ENCODE data around the gene CLEC11A.

Gene CLEC11A

DNA sequence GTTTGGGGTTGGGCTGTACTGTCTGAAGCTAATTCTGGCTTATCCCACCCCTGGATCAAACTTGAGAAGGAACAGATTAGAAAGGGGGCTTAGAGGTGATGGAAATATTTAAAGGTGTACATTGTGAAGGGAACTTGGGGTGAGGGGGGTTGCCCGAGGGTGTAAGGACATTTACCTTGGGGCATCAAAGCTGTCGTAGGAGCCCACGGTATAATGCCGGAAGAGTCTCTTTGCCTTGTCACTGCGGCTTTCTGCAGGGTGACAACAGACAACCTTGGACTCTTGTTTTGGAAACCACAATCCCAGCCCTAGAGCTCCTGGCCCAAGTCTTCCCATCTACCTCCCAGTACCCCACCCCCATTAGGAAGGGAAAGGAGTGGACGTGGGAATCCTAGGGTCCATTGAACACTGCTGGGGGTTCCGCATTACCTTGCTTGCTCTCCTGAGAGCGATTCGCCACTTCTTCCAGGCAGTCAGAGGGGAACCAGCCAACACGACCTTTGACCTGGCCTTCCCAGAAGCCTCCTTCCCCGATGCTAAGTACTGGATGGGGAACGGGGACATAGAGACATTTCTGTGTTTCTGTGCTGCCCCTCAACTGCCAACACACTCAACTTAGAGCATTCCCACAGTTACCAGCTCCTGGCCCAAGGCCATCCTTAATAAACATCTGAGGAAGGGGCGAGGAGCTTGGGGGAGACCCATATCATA lies 25.6 kb upstream of the CLEC11A start:
- H3K4me1 Mint-ChIP-seq (ENCODE audit: low read depth) = no peaks in the 10 kb centered on the region
- H3K9me3 Mint-ChIP-seq = no peaks in the 10 kb centered on the region
- H3K27me3 Mint-ChIP-seq = peaks cover 61% of the 10 kb centered on the region
- no peak overlapping the region for H3K27ac Mint-ChIP-seq
- H3K4me3 Mint-ChIP-seq = no peak overlapping the region
- intact Hi-C loops (cut with micrococcal nuclease) = no loop called here
- no peaks in the 10 kb centered on the region for H3K36me3 Mint-ChIP-seq (ENCODE audit: low read depth)

DNA sequence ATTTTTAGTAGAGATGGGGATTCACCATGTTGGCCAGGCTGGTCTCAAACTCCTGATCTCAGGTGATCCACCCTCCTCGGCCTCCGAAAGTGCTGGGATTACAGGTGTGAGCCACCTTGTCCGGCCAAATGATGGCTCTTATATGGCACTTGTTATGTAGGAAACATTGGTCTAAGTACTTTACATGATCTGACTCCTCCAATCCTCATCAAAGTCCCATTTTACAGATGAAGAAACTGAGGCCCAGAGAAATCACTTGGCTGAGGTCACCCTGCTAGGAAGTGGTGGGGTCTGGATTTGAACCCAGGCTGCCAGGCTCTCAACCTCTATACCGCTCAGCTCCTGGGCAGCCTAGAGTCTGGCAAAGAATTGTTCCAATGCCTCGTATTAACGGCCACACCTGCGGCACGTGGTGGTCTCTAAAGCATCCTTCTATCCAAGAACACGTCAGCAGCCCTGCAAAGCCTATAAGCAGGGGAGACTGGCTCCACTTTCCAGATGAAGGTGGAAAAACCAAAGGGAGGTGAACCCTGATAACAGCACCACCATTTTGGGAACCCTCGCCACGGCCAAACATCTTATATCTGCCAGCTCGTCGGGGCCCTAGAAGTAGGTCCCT lies 21.7 kb upstream of the CLEC11A start:
- Mint-ChIP-seq H3K36me3 (ENCODE audit: low read depth) (no peaks in the 10 kb centered on the region), H3K4me3 (no peak overlapping the region), H3K27ac (no peak overlapping the region), H3K27me3 (peaks cover 57% of the 10 kb centered on the region), H3K9me3 (no peaks in the 10 kb centered on the region), H3K4me1 (ENCODE audit: low read depth) (peaks cover 6% of the 10 kb centered on the region)
- intact Hi-C loops (cut with micrococcal nuclease) = no loop called here

DNA sequence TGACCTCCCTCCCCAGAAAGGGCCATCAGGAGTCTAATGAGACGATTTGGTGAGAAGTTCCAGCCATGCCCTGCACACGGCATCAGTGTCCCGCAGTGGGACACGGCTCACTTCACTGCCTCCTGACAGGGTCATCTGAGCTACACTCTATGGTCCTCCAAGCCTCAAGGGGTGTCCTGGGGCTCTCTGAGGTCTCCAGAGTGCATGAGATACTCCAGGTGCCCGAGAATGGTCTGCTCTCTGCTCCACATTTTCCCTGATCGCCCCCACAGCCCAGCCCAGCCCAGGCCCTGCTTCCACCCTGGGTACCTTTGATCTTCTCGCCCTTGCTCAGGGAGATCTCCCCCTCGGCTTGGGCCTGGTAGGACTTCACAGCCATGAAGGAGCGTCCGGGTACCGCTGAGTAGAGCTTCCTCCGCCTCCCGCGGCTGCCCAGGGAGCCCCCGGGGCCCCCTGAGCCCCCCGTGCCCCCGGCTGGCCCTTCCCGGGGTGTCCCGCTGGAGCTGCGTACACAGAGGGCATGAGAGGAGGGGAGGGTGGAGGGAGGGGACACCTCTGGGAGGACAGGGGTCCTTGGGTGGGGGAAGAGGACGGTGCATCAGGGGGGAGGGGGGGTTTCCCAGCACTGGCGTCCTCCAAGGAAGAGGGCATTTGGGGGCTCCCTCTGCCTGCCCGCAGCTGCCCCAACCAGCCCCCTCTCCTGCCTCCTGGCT lies 20.9 kb upstream of the CLEC11A start:
- H3K9me3 Mint-ChIP-seq = no peaks in the 10 kb centered on the region

DNA sequence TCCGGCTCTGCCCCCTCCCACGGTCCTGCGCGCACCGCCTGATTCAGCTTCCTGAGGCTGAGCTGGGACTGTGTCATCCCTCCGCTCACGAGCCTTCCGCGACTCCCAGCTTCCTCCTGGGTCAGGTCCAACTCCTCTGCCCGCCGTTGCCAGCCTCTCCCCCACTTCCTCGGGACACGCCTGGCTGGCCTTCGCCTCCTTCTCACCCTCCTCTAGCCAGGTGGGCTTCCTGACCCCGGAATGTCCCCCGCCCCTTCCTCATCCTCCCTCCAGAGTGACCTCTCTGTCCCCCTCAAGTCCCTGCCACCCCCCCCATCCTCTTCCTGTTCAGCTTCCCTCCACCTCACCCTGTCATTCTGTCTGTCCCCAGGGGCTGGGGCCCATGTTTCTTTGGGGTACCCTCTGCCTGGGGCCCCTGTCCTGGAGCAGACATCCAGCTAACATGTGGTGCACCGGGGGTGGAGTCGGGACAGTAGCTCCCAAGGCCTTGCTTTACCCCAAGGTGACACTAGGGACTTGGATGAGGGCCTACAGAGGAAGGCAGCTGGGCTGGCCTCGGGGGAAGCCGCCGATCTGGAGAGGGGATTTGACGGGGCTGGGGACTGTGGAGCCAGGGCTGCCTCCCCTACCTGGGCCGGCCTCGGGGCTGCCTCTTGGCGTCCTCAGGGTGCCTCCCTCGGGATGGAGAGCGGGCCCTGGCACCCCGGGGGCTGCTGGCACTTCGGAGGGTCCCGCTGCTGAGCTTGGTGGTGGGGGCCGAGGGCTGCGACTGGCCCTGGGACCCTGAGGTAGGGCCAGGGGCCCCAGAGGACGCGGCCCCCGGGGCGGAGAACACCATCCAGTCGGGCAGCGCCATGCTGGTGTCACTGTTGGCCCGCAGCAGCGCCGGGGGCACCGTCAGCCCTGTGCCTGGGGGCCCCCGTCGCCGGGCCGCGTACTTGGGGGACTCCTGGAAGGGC lies 20.0 kb upstream of the CLEC11A start:
- no peak overlapping the region for H3K27ac Mint-ChIP-seq

More for the DNA sequence above, 20.9 kb upstream of the CLEC11A start:
- peaks cover 6% of the 10 kb centered on the region for H3K4me1 Mint-ChIP-seq (ENCODE audit: low read depth)
- no peaks in the 10 kb centered on the region for H3K36me3 Mint-ChIP-seq (ENCODE audit: low read depth)
- H3K4me3 Mint-ChIP-seq = no peak overlapping the region
- H3K27me3 Mint-ChIP-seq = peaks cover 50% of the 10 kb centered on the region
- H3K27ac Mint-ChIP-seq = no peak overlapping the region
- intact Hi-C loops (cut with micrococcal nuclease) = no loop called here

DNA sequence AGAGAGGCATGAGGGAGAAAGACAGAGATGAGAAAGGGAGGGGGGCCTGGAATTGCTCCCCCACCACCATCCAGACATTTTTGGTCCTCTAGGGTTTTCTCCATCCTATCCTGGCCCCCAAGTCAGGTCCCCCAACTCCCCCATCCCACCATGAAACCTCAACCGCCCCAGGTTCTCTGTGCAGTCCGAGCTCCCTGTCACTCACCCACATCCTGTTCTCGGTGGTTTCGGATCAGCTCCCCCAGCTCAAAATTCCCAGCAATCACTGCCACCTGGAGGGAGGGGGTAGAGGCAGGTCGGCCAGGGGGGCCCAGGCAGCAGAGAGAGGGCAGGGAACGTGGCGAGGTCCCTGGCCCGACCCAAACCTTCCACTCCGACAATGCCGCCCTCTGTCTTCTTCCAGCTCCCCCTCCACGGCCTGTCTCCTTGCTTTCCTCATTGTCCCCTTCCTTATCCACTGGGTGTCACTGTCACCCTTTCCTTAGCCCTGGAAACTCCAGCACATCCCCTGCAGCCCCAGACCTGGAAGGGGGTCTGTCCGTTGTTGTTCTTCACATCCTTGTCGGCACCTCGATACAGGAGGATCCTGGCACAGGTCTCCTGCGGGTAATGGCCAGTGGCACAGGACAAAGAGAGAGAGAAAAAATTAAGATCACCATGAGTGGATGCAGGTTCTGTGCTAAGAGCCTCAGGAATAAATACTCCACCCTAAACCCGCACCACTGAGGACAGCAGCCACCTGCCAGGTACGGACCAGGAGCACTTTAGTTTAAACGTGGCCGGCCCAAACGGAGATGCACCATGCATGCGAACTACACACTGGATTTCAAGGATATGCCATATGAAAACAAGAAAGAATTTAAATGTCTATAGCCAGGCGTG lies 19.0 kb upstream of the CLEC11A start:
- no peaks in the 10 kb centered on the region for H3K9me3 Mint-ChIP-seq
- H3K4me3 Mint-ChIP-seq = no peak overlapping the region
- no peak overlapping the region for H3K27ac Mint-ChIP-seq
- intact Hi-C loops (cut with micrococcal nuclease) = no loop called here
- H3K4me1 Mint-ChIP-seq (ENCODE audit: low read depth) = peaks cover 6% of the 10 kb centered on the region
- no peaks in the 10 kb centered on the region for H3K36me3 Mint-ChIP-seq (ENCODE audit: low read depth)
- H3K27me3 Mint-ChIP-seq = peaks cover 41% of the 10 kb centered on the region

More for the DNA sequence above, 20.0 kb upstream of the CLEC11A start:
- no peak overlapping the region for H3K4me3 Mint-ChIP-seq
- no peaks in the 10 kb centered on the region for H3K36me3 Mint-ChIP-seq (ENCODE audit: low read depth)
- intact Hi-C loops (cut with micrococcal nuclease) = no loop called here
- H3K27me3 Mint-ChIP-seq = peaks cover 43% of the 10 kb centered on the region
- peaks cover 6% of the 10 kb centered on the region for H3K4me1 Mint-ChIP-seq (ENCODE audit: low read depth)
- no peaks in the 10 kb centered on the region for H3K9me3 Mint-ChIP-seq

DNA sequence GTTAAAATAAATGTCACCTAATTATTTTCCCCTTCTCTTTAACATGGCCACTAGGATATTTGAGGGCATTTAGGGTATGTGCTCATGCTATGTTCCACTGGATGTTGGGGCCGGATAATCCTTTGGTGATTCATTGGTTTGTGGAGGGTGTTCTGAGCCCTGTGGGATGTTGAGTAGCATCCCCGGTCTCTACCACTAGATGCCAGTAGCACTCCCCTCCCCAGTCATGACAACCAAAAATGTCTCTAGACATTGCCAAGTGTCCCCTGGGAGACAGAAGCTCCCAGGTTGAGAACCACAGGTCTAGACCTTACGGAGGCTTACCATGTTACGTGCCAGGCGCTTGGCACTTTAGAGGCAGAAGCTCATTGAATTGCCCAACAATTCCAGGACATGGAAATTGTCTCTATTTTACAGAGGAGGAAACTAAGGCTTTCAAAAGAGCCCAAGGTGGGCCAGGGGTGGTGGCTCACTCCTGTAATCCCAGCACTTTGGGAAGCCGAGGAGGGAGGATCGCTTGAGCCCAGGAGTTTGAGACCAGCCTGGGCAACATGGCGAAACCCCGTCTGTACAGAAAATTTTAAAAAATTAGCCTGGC lies 17.6 kb upstream of the CLEC11A start:
- no peak overlapping the region for H3K4me3 Mint-ChIP-seq
- no peak overlapping the region for H3K27ac Mint-ChIP-seq
- no peaks in the 10 kb centered on the region for H3K9me3 Mint-ChIP-seq
- intact Hi-C loops (cut with micrococcal nuclease) = loop anchor here (1.0 kb wide), 1 partner anchor 78 kb away; no protein-coding TSS in a partner anchor
- peaks cover 6% of the 10 kb centered on the region for H3K4me1 Mint-ChIP-seq (ENCODE audit: low read depth)
- H3K36me3 Mint-ChIP-seq (ENCODE audit: low read depth) = no peaks in the 10 kb centered on the region
- H3K27me3 Mint-ChIP-seq = peaks cover 31% of the 10 kb centered on the region

DNA sequence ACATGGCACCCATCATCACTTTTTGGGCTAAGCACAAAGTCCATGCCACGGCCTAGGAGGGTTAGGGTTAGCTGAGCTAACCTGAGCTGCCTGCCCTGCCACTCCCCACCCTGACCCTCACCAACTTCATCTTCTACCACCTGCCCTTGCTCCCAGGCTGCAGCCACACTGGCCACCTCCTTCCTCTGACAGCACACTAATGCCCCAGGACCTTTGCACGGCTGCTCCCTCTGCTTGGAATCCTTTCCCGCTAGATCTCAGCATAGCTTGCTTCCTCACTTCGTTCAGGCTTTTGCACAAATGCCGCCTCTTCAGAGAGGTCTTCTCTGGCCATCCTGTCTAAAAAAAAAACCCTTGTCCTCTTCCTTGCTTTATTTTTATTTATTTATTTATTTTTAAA lies 16.8 kb upstream of the CLEC11A start:
- no peaks in the 10 kb centered on the region for H3K36me3 Mint-ChIP-seq (ENCODE audit: low read depth)
- H3K4me1 Mint-ChIP-seq (ENCODE audit: low read depth) = peaks cover 6% of the 10 kb centered on the region
- H3K9me3 Mint-ChIP-seq = no peaks in the 10 kb centered on the region
- H3K27ac Mint-ChIP-seq = no peak overlapping the region
- intact Hi-C loops (cut with micrococcal nuclease) = no loop called here
- no peak overlapping the region for H3K4me3 Mint-ChIP-seq
- peaks cover 31% of the 10 kb centered on the region for H3K27me3 Mint-ChIP-seq

DNA sequence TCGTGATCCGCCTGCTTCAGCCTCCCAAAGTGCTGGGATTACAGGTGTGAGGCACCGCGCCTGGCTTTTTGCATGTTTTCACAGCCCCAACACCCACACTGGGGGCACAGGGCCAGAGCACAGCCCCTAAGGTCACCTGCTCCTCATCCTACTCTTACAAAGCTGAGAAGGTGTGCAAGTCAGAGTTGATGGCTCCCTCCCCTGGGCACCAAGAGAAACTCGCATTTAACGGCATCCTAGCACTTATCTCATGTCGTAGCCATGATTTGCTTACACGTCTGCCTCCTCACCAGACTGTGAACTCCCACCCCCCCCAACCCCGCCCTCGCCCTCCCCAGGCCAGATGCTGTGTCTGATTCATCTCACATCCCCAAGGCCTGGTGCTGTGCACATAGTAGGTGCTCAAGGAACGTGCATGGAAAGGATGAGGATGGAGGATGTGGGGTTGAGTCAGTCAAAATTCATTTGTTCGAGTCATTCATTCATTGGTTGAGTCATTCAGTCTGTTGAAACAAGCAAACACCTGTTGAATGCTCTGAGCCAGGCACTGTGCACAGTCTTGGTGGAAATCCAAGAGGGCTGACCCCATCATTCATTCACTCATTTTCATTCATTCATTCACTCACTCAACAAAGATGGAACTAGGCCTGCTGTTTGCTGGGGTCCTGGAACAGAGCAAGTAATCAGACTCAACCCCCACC lies 14.8 kb upstream of the CLEC11A start:
- H3K9me3 Mint-ChIP-seq = no peaks in the 10 kb centered on the region
- no peak overlapping the region for H3K4me3 Mint-ChIP-seq
- peaks cover 24% of the 10 kb centered on the region for H3K27me3 Mint-ChIP-seq
- intact Hi-C loops (cut with micrococcal nuclease) = no loop called here
- no peaks in the 10 kb centered on the region for H3K36me3 Mint-ChIP-seq (ENCODE audit: low read depth)
- H3K4me1 Mint-ChIP-seq (ENCODE audit: low read depth) = no peaks in the 10 kb centered on the region
- no peak overlapping the region for H3K27ac Mint-ChIP-seq

DNA sequence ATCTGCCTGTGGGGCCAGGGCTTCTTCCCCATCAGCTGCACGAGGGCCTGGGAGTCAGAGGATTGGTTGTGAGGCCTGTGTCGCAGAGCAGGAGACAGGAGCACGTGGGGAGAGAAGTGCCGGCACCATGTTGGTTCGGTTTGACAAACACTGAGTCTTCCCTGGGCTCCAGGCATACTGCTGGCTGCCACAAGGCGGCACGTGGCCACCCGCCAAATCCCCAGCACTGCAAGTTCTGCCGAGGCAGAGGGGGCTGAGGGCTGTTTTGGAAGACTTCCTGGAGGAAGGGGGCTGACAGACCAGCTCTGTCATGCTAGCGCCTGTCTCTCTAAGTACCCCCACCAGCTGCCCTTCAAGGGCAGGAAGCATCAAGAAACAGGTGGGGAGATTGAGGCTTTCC lies 13.1 kb upstream of the CLEC11A start:
- Mint-ChIP-seq H3K4me3 (no peak overlapping the region), H3K36me3 (ENCODE audit: low read depth) (no peaks in the 10 kb centered on the region), H3K27ac (no peak overlapping the region), H3K27me3 (peaks cover 12% of the 10 kb centered on the region), H3K9me3 (no peaks in the 10 kb centered on the region), H3K4me1 (ENCODE audit: low read depth) (no peaks in the 10 kb centered on the region)
- intact Hi-C loops (cut with micrococcal nuclease) = no loop called here

DNA sequence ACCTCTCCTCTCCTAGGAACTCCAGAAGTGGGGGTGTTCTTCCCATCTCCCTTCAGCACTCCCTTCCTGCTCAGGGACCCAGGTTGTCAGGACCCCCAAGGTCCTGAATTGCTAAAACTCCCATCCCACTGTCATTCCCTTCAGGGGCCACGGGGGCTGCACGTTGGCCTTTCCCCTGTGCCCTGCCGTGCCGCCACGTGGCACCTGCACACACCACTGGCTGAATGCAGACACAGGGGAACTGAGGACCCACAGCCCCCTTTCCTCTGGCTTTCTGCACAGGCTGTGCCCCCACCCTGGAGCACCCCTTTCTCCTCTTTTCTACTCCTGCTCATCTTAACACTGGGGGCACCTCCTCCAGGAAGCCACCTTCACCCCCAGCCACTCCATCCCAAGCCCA lies 12.6 kb upstream of the CLEC11A start:
- no peaks in the 10 kb centered on the region for H3K36me3 Mint-ChIP-seq (ENCODE audit: low read depth)
- peaks cover 14% of the 10 kb centered on the region for H3K27me3 Mint-ChIP-seq
- no peak overlapping the region for H3K27ac Mint-ChIP-seq
- no peaks in the 10 kb centered on the region for H3K9me3 Mint-ChIP-seq
- intact Hi-C loops (cut with micrococcal nuclease) = no loop called here
- H3K4me1 Mint-ChIP-seq (ENCODE audit: low read depth) = no peaks in the 10 kb centered on the region
- no peak overlapping the region for H3K4me3 Mint-ChIP-seq

DNA sequence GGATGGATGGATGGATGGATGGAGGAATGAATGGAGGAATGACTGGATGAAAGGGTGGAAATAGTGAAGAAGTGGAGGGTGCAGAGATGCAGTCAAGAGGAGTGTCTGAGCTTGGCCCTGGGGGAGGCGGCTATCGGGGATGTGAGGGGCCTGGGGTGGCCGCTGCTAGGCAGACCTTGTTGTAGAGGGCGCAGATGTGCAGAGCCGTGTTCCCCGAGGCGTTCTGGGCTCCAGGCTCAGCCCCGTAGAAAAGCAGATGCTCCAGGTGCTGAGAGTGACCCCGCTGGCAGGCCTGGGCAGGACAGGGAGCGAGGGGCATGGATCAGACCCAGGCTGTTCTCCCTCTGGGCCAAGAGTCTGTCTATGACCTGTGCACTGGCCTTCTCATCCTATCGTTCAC lies 12.0 kb upstream of the CLEC11A start:
- no peaks in the 10 kb centered on the region for H3K36me3 Mint-ChIP-seq (ENCODE audit: low read depth)
- H3K4me3 Mint-ChIP-seq = no peak overlapping the region
- peaks cover 19% of the 10 kb centered on the region for H3K27me3 Mint-ChIP-seq
- H3K9me3 Mint-ChIP-seq = no peaks in the 10 kb centered on the region
- no peaks in the 10 kb centered on the region for H3K4me1 Mint-ChIP-seq (ENCODE audit: low read depth)
- intact Hi-C loops (cut with micrococcal nuclease) = no loop called here
- H3K27ac Mint-ChIP-seq = no peak overlapping the region

DNA sequence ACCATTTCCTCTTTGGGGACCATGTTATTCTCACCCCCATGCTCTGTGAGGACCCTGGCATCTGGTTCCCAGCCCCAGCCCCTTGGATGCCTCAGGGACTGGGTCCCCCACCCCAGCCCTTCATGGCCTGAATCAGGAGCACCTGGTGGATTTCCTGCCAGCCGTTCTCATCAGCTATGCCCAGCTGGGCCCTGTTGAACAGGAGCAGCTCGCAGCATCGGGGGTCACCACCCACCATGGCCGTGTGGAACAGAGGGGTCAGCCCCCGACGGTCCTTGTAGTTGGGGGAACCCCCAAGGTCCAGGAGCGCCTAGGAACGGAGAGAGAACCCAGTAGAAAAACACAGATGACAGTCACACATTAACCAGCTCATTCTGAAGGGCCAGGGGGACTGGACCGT lies 11.4 kb upstream of the CLEC11A start:
- no peak overlapping the region for H3K27ac Mint-ChIP-seq
- peaks cover 19% of the 10 kb centered on the region for H3K27me3 Mint-ChIP-seq
- no peaks in the 10 kb centered on the region for H3K36me3 Mint-ChIP-seq (ENCODE audit: low read depth)
- no peak overlapping the region for H3K4me3 Mint-ChIP-seq
- no peaks in the 10 kb centered on the region for H3K4me1 Mint-ChIP-seq (ENCODE audit: low read depth)
- H3K9me3 Mint-ChIP-seq = no peaks in the 10 kb centered on the region
- intact Hi-C loops (cut with micrococcal nuclease) = no loop called here

Data from dendritic cell treated with granulocyte-macrophage colony-stimulating factor and Interleukin-4, amounts not matched to agents 40 ng/mL and 50 ng/mL, for 4 days (primary cell).